Urinary bladder (tissue), 4 donors: ENCODE measurements around the gene SERPINA3. TPM values are rescaled to one million over a fixed set of nuclear protein-coding genes. Genes with fewer than 3 reads are reported as not detected.

ENCODE experiments used
- DNase-seq: peaks from one replicate; pipeline ENCODE4 v3.0.0-alpha.2; 2015; ENCODE audit errors: extremely low spot score
- H3K27ac ChIP-seq: one replicate; pipeline ENCODE4 v1.5.1; 2013; ENCODE audit warnings: low read depth, mild to moderate bottlenecking, moderate library complexity
- H3K36me3 ChIP-seq: one replicate; pipeline ENCODE4 v1.6.1; 2013; ENCODE audit warnings: mild to moderate bottlenecking, moderate library complexity; ENCODE audit not compliant: insufficient read depth
- H3K4me1 ChIP-seq: one replicate; pipeline ENCODE4 v1.6.1; 2013; ENCODE audit warnings: mild to moderate bottlenecking, moderate library complexity; ENCODE audit not compliant: insufficient read depth
- H3K4me3 ChIP-seq: one replicate; pipeline ENCODE4 v1.5.1; 2013; ENCODE audit warnings: low read depth, low read length
- WGBS: extraction: QIAGEN DNeasy Blood & Tissue Kit; methylation state at CpG from one replicate; pipeline ENCODE4 v1.1.7; 2013; 5-methylcytosine and 5-hydroxymethylcytosine counted together
- polyA plus RNA-seq: library from polyadenylated mRNA; stranded (reverse); fragments of 200-250 nt; gene quantifications from one replicate; pipeline ENCODE4 v1.2.3, GENCODE V29; 2013
- total RNA-seq: library from RNA; depleted of rRNA; stranded (reverse); fragments of >200 nt; gene quantifications from one replicate; pipeline ENCODE4 v1.2.3, GENCODE V29; 2014
- donor health status: healthy with polysubstance abuse.
- donor health status: healthy.

The SERPINA3 gene
- total and polyA plus RNA-seq, 2 donors, result 3.5 to 842 TPM

DNA sequence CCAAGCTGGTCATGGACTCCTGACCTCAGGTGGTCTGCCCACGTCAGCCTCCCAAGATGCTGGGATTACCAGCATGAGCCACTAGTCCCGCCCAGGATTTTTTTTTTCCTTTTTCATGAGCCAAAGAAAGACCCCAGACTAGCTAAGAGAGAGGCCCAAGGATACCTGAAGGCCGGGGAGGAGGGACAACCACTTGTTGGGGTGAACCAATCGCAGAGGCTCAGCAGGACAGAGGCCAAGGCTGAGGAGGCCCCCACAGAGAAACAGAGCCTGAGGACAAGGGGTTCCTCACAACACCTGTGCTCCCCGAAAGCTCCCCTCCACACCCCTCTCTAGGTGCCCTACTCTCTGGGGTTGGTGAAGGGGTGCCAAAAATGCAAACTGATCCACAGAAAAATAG, 1.0 kb upstream of the SERPINA3 start:
- no peaks in the 10 kb centered on the region for H3K36me3 ChIP-seq
- no peaks in the 10 kb centered on the region for H3K4me1 ChIP-seq
- H3K4me3 ChIP-seq, result no peak overlapping the region
- DNase-seq, result no peak
- 94% methylated on average over 5 of the region's 5 CpGs for WGBS
- H3K27ac ChIP-seq, result no peak overlapping the region

DNA sequence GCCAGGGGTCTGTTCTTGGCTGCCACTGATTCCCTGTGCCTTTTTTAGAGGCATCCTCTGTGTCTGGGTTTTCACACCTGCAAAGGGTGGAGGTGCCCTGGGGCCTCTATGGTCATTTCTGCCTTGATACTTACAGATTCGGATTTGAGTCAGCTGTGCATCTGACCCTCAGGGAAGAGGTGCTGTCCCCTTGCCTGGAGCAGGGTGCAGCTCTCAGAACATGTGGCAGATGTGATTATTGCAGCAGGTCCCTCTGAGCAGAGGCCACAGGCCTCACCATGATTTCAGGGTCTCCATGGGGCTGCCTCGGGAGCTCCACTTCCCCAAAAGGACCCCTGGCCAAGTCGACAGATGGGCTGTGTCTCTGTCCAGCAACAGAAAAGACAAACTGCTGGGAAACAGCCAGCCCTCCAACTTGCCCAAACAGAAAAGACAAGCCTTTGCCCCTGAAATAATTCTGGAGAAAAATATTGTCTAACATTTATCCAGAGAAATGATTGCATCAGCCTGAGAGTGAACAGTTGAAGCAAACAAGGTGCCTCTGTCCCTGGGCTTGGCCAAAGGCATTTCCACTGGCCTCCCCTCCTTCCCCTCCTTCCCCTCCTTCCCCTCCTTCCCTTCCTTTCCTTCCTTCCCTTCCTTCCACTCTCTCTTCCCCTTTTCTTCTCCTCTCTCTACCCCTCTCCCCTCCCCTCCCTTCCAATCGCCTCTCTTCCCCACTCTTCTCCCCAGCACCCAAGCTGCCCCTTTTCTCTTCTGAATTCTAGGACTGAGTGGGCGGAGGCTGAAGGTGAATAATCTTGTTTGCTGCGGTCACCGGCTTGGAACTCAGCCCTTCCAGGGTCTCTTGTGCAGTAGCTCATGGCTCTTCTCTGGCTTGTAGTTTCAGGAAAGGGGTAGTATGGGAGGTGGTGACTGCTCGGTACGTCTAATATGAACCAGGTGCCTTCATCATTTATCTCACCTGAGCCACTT, 676 bp downstream of the SERPINA3 start:
- H3K36me3 ChIP-seq, result no peaks in the 10 kb centered on the region
- no peak overlapping the region for H3K27ac ChIP-seq
- WGBS, result 47% methylated on average over 9 of the region's 9 CpGs
- no peaks in the 10 kb centered on the region for H3K4me1 ChIP-seq
- no peak for DNase-seq
- H3K4me3 ChIP-seq, result no peak overlapping the region

DNA sequence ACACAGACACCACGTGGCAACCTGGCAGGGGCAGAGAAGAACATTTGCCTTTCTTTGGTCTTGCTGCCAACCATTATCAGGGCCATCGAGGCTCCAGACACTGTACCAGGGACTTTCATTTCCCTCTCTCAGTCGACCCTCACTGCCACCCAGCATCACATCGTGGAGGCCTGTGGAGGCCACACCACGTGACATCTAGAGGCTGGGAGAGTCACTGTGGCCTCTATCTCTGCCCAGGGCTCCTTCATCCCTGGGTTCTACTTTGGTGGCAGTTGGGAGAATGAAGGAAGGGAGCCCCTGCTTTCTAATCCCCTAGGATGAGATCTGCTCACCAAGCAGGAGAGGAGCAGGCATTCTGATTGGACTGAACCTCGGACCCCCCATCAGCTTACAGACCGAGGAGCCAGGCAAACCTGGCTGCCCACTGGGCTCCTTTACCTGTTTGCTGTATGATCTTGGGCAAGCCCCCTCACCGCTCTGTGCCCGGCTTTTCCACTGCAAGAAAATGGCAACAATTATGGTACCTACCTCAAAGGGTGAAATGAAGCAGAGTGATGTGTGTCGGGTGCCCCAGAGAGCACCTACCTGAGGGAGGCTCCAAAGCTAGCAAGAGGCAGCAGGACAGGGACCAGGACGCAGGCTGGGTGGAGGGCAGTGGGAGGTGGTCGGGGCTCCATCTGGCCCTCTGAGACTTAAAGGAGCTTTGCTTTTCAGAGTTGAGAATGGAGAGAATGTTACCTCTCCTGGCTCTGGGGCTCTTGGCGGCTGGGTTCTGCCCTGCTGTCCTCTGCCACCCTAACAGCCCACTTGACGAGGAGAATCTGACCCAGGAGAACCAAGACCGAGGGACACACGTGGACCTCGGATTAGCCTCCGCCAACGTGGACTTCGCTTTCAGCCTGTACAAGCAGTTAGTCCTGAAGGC, 1.8 kb downstream of the SERPINA3 start:
- DNase-seq, result no peak
- H3K36me3 ChIP-seq, result no peaks in the 10 kb centered on the region
- WGBS, result 90% methylated on average over 20 of the region's 20 CpGs
- H3K27ac ChIP-seq, result no peak overlapping the region
- H3K4me3 ChIP-seq, result no peak overlapping the region
- H3K4me1 ChIP-seq, result no peaks in the 10 kb centered on the region

DNA sequence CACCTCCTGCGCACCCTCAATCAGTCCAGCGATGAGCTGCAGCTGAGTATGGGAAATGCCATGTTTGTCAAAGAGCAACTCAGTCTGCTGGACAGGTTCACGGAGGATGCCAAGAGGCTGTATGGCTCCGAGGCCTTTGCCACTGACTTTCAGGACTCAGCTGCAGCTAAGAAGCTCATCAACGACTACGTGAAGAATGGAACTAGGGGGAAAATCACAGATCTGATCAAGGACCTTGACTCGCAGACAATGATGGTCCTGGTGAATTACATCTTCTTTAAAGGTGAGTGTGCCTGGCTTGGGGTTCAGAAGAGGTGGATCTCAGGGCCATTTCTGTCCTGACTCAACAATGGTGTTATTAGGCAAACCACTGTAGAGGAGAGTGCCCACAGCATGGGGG, 2.6 kb downstream of the SERPINA3 start:
- H3K4me3 ChIP-seq, result no peak overlapping the region
- no peak for DNase-seq
- no peaks in the 10 kb centered on the region for H3K36me3 ChIP-seq
- H3K4me1 ChIP-seq, result no peaks in the 10 kb centered on the region
- 93% methylated on average over 7 of the region's 7 CpGs for WGBS
- no peak overlapping the region for H3K27ac ChIP-seq

DNA sequence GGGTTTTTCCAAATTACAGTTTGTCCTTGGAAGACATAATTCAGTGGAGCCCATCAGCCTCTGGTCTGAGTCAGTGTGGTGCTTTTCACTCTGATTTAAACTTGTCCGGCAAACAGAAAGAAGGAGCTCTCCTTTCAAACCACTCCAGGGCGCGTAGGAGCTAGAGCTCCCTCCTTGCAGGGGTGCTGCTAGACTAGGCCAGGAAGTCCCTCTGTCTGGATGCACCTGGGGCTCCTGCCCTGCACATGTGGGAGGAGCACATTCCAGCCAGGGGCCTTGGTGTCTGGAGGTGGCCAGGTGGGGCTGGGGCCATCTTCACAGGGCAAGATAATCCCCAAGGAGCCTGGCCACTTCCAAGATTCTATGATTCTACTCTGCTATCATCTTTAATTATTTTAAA, 3.1 kb downstream of the SERPINA3 start:
- H3K4me3 ChIP-seq, result no peak overlapping the region
- DNase-seq, result no peak
- WGBS, result 62% methylated on average over 3 of the region's 3 CpGs

DNA sequence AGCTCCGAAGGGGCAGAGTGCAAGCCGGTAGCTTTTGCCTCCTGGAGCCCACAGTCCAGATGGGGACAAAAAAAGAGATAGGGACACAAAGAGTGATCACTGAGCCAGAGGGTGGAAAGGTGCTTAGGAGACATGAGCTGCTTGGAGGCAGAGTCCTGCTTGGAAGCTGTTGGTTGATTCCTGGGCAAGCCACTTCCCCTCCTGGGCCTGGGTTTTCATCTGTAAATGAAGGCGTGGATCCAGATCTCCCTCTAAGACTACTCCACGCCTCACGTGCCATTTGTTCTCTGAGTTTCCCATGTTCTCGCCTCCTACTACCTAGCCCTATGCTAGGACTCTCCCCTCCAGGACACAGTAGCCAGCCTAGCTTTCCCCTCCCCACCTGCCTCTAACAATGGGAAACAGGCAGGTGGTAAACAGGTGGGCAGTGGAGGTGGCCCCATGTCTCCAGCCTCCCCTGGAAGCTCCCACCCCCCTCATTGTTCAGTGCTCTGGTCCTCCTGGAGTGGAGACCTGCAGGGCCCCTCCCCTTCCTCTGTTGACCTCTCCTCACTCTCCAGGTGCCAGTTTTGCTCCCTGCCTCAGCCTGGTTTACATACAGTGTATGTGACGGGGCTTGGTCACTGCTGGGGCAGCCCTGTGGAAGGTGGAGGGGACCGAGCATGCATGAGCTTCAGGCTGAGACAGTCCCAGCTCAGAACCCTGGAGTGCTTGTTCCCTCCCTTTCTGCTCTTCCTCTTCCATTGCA, 3.8 kb downstream of the SERPINA3 start:
- Histone ChIP-seq H3K27ac (no peak overlapping the region), H3K36me3 (no peaks in the 10 kb centered on the region), H3K4me3 (no peak overlapping the region), H3K4me1 (no peaks in the 10 kb centered on the region)
- WGBS, result 86% methylated on average over 8 of the region's 8 CpGs
- no peak for DNase-seq

More for the DNA sequence above, 3.1 kb downstream of the SERPINA3 start:
- no peaks in the 10 kb centered on the region for H3K4me1 ChIP-seq
- no peak overlapping the region for H3K27ac ChIP-seq
- H3K36me3 ChIP-seq, result no peaks in the 10 kb centered on the region

DNA sequence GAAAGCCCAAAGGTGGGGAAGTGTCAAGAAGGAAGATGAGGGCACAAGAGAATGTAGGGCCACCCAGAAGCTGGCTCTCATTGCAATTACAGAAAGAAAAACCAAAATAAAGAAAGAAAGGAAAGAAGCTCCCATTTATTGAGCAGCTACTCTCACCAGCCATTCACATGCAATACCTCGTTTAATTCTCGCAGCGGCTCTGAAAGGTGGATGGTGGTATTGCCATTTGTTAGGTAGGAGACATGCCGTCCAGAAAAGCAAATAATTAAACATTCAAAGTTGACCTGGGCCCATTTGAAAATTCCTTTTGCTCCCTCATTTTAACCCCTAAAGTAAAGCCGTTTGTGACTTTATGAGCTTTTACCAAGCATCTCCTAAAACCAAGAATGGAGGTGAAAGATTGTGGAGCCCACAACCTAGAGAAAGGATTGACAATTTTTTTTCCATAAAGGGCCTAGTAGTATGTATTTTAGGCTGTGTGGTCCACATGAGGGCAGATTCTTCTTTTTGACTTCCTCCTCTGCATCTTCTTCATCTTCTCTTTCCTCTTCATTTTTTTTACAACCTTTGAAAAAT, 5.3 kb downstream of the SERPINA3 start:
- Histone ChIP-seq H3K4me1 (no peaks in the 10 kb centered on the region), H3K4me3 (no peak overlapping the region), H3K27ac (no peak overlapping the region), H3K36me3 (no peaks in the 10 kb centered on the region)
- WGBS, result 89% methylated on average over 5 of the region's 5 CpGs
- DNase-seq, result no peak

DNA sequence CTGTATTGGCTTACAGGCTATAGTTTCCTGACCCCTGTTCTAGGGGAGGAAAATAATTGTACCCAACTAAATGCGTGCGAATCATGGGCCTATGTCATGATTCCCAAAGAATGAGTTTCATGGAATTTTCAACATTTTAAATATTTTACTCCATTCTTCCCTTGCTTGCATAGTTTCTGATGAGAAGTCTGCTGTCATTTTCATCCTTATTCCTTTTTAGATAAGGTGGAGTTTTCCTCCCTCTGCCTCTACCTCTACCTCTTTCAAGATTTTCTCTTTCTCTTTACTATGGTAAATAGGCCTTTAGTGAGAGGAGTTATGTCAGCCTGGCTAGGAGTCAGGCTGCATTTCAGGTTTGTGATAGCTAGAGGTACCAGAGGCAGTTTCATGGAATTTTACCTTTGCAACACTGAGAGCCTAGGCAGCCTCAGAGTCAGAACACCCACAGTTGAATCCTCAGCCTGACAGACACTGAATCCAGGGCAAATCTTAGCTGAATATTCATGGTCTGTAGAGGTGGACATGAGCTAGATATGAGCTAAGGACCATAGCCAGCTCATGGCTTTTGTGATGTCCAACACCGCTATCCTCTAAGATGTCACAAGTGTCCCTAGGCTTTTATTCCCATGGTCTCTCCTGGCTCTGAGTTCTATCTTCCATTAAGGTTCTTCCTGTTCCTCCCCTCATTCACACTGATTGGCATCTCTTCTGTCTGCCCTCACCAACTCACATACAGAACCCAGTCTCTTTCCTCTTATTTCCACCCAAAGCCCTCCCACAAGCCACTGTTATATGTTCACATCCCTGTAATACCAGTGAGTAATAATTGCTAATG, 6.0 kb downstream of the SERPINA3 start:
- Histone ChIP-seq H3K36me3 (no peaks in the 10 kb centered on the region), H3K27ac (no peak overlapping the region), H3K4me3 (no peak overlapping the region), H3K4me1 (no peaks in the 10 kb centered on the region)
- no peak for DNase-seq
- 97% methylated on average over 3 of the region's 3 CpGs for WGBS

DNA sequence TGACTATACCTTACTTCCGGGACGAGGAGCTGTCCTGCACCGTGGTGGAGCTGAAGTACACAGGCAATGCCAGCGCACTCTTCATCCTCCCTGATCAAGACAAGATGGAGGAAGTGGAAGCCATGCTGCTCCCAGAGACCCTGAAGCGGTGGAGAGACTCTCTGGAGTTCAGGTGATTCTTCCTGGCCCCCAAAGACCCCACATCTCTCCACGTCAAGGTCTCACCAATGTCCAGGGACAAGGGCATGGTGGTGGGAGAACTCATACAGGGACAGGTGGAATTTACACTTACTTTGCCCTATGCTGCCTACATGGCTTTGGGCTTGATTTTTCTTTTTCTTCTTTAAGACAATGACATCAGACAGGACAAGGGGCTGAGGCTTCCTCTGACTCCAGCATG, 7.1 kb downstream of the SERPINA3 start:
- no peak for DNase-seq
- H3K4me3 ChIP-seq, result no peak overlapping the region
- H3K36me3 ChIP-seq, result no peaks in the 10 kb centered on the region
- H3K4me1 ChIP-seq, result no peaks in the 10 kb centered on the region
- whole genome bisulfite sequencing, result 83% methylated on average over 6 of the region's 6 CpGs
- no peak overlapping the region for H3K27ac ChIP-seq

DNA sequence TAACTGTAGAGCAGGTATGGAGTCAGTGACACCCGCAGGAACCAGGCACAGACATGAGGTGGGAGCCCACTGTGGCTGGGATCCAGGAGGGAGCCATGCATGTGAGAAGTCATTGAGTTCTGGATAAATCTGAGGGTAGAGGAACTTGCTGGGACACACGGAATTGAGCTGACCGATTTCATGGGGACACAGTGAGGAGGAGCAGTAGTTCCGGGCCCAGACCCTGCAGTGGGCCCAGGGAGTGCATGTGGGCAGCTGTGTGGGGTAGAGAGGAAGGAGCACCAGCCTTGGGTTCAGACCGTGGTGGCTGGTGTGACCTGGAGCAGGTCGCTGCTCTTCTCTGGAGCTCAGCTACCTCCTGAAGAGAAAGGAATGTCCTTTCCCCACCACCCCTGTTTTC, 8.4 kb downstream of the SERPINA3 start:
- Histone ChIP-seq H3K36me3 (no peaks in the 10 kb centered on the region), H3K4me3 (no peak overlapping the region), H3K27ac (no peak overlapping the region), H3K4me1 (no peaks in the 10 kb centered on the region)
- no peak for DNase-seq
- WGBS, result 79% methylated on average over 6 of the region's 6 CpGs

DNA sequence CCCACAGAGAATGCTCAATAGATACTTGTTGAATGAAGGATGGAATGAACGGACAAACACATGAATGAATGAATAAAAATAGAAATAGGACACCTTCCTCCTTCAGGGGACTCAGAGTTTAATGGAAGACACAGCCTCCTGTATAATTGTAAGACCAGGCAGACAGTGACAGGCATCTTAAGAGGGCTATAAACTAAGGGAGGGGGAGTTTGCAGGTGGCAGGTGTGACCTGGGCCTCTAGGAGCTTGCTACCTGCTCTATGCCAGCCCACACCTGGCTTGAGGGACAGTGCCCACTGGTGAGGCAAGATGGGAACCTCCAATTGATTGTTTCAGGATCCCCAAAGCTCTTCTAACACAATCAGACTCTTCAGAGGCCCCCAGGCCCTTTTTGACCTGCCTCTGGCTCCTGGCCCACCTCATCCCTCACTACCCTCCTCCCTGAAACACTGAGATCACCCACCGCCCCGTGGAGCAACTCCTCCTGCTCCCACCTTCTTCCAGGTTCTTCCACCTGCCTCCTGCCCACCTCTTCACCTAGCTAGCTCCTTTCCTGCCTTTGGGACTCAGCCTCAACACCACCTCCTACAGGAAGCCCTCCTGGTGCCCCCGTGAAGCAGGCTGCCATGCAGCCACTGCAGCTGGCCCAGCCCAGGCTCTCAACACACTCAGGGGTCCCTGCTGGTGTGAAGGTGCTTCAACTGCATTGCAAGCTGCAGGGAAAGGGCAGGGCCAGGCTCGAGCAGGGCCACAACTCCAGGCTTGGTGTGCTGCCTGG, 9.4 kb downstream of the SERPINA3 start:
- DNase-seq, result no peak
- WGBS, result 77% methylated on average over 5 of the region's 5 CpGs
- H3K36me3 ChIP-seq, result no peaks in the 10 kb centered on the region
- H3K4me1 ChIP-seq, result no peaks in the 10 kb centered on the region
- H3K27ac ChIP-seq, result no peak overlapping the region
- no peak overlapping the region for H3K4me3 ChIP-seq
